ENCODE data around the gene DPCD.
"Not testable (repeated sequence)": the region's sequence is repeated elsewhere in the genome, so short reads cannot be mapped to it uniquely, and the experiment has no call there.

DPCD gene

GRCh38 chr10:101618871-101619270 is 30.8 kb downstream of the DPCD start:
- H3K4me3 ChIP-seq (ENCODE audit: low read length): no peak overlapping the region
- H3K4me1 ChIP-seq (ENCODE audit: control insufficient read depth, insufficient read depth, low read length): no peaks in the 10 kb centered on the region
- H3K9me3 ChIP-seq (ENCODE audit: control insufficient read depth, low read length): no peaks in the 10 kb centered on the region
- H3K9ac ChIP-seq (ENCODE audit: low read length): no peak overlapping the region
- H3K27me3 ChIP-seq (ENCODE audit: control insufficient read depth, insufficient read depth, low read length): no peaks in the 10 kb centered on the region
- H3K36me3 ChIP-seq (ENCODE audit: control insufficient read depth, insufficient read depth, low read length): no peaks in the 10 kb centered on the region

GRCh38 chr10:101619983-101620382 is 31.9 kb downstream of the DPCD start:
- no peaks in the 10 kb centered on the region for H3K4me1 ChIP-seq (ENCODE audit: control insufficient read depth, insufficient read depth, low read length)
- no peaks in the 10 kb centered on the region for H3K27me3 ChIP-seq (ENCODE audit: control insufficient read depth, insufficient read depth, low read length)
- no peak overlapping the region for H3K4me3 ChIP-seq (ENCODE audit: low read length)
- no peaks in the 10 kb centered on the region for H3K36me3 ChIP-seq (ENCODE audit: control insufficient read depth, insufficient read depth, low read length)
- no peaks in the 10 kb centered on the region for H3K9me3 ChIP-seq (ENCODE audit: control insufficient read depth, low read length)
- H3K9ac ChIP-seq (ENCODE audit: low read length): no peak overlapping the region

DNA sequence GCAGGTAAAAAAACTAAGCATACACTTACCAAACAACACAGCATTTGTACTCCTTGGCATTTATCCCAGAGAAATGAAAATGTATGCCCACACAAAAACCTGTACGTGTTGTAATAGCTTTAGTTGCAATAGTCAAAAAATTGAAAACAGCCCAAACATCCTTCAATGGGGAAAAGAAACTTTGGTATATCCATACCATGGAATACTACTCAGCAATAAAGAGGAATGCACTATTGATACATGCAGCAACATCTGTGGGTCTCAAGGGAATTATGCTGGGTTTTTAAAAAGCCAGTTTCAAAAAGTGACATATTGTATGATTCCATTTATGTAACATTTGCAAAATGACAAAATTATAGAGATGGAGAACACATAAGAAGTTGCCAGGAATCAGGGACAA is 35.4 kb downstream of the DPCD start:
- Histone ChIP-seq H3K9ac (ENCODE audit: low read length) (no peak overlapping the region), H3K4me3 (ENCODE audit: low read length) (no peak overlapping the region), H3K4me1 (ENCODE audit: control insufficient read depth, insufficient read depth, low read length) (no peaks in the 10 kb centered on the region), H3K9me3 (ENCODE audit: control insufficient read depth, low read length) (no peaks in the 10 kb centered on the region), H3K36me3 (ENCODE audit: control insufficient read depth, insufficient read depth, low read length) (no peaks in the 10 kb centered on the region), H3K27me3 (ENCODE audit: control insufficient read depth, insufficient read depth, low read length) (no peaks in the 10 kb centered on the region)

GRCh38 chr10:101624526-101625102 is 36.5 kb downstream of the DPCD start:
- no peak overlapping the region for H3K9ac ChIP-seq (ENCODE audit: low read length)
- no peaks in the 10 kb centered on the region for H3K36me3 ChIP-seq (ENCODE audit: control insufficient read depth, insufficient read depth, low read length)
- no peaks in the 10 kb centered on the region for H3K27me3 ChIP-seq (ENCODE audit: control insufficient read depth, insufficient read depth, low read length)
- H3K4me1 ChIP-seq (ENCODE audit: control insufficient read depth, insufficient read depth, low read length): no peaks in the 10 kb centered on the region
- H3K4me3 ChIP-seq (ENCODE audit: low read length): no peak overlapping the region
- no peaks in the 10 kb centered on the region for H3K9me3 ChIP-seq (ENCODE audit: control insufficient read depth, low read length)

- H3K36me3 ChIP-seq (ENCODE audit: control insufficient read depth, insufficient read depth, low read length): no peaks in the 10 kb centered on the region
- H3K4me1 ChIP-seq (ENCODE audit: control insufficient read depth, insufficient read depth, low read length): no peaks in the 10 kb centered on the region
- no peaks in the 10 kb centered on the region for H3K9me3 ChIP-seq (ENCODE audit: control insufficient read depth, low read length)
- no peak overlapping the region for H3K9ac ChIP-seq (ENCODE audit: low read length)
- H3K4me3 ChIP-seq (ENCODE audit: low read length): no peak overlapping the region
- no peaks in the 10 kb centered on the region for H3K27me3 ChIP-seq (ENCODE audit: control insufficient read depth, insufficient read depth, low read length)
Observed at GRCh38 chr10:101625821-101626412, 37.8 kb downstream of the DPCD start.

- Histone ChIP-seq H3K9me3 (ENCODE audit: control insufficient read depth, low read length) (no peaks in the 10 kb centered on the region), H3K36me3 (ENCODE audit: control insufficient read depth, insufficient read depth, low read length) (no peaks in the 10 kb centered on the region), H3K9ac (ENCODE audit: low read length) (no peak overlapping the region), H3K4me1 (ENCODE audit: control insufficient read depth, insufficient read depth, low read length) (no peaks in the 10 kb centered on the region), H3K4me3 (ENCODE audit: low read length) (no peak overlapping the region), H3K27me3 (ENCODE audit: control insufficient read depth, insufficient read depth, low read length) (no peaks in the 10 kb centered on the region)
Observed at GRCh38 chr10:101629837-101630632, 41.9 kb downstream of the DPCD start.

- Histone ChIP-seq H3K27me3 (ENCODE audit: control insufficient read depth, insufficient read depth, low read length) (no peaks in the 10 kb centered on the region), H3K36me3 (ENCODE audit: control insufficient read depth, insufficient read depth, low read length) (no peaks in the 10 kb centered on the region), H3K9me3 (ENCODE audit: control insufficient read depth, low read length) (no peaks in the 10 kb centered on the region), H3K4me1 (ENCODE audit: control insufficient read depth, insufficient read depth, low read length) (no peaks in the 10 kb centered on the region), H3K4me3 (ENCODE audit: low read length) (no peak overlapping the region), H3K9ac (ENCODE audit: low read length) (no peak overlapping the region)
Observed at GRCh38 chr10:101630633-101630920, 42.5 kb downstream of the DPCD start.

DNA sequence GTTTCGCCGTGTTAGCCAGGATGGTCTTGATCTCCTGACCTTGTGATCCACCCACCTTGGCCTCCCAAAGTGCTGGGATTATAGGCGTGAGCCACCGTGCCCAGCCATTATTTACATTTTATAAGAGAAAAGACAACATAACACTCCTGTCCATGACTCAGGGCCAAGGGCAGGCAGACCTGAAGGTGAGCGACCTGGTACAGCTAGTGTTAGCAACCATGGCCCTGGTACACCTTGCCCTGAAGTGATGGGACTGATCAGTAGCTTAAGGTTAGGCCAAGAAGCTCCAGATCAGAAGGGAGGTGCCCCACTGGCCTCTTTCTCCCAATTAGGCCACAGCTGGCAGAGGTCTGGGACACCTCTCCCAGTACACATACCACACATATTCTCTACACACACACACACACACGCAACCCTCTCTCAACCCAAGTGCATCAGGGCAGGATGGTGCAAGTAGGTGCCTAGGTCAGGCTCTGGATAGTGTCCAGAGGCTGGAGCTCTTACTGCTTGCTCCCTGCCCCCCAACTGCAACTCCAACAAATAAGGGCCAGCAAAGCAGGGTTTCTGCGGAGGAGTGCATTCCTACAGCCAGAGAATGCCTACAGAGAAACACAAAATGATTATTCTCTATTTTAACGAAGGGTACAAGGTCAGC is 43.8 kb downstream of the DPCD start:
- H3K4me3 ChIP-seq (ENCODE audit: low read length): no peak overlapping the region
- H3K9me3 ChIP-seq (ENCODE audit: control insufficient read depth, low read length): no peaks in the 10 kb centered on the region
- no peak overlapping the region for H3K9ac ChIP-seq (ENCODE audit: low read length)
- no peaks in the 10 kb centered on the region for H3K4me1 ChIP-seq (ENCODE audit: control insufficient read depth, insufficient read depth, low read length)
- H3K36me3 ChIP-seq (ENCODE audit: control insufficient read depth, insufficient read depth, low read length): no peaks in the 10 kb centered on the region
- no peaks in the 10 kb centered on the region for H3K27me3 ChIP-seq (ENCODE audit: control insufficient read depth, insufficient read depth, low read length)

DNA sequence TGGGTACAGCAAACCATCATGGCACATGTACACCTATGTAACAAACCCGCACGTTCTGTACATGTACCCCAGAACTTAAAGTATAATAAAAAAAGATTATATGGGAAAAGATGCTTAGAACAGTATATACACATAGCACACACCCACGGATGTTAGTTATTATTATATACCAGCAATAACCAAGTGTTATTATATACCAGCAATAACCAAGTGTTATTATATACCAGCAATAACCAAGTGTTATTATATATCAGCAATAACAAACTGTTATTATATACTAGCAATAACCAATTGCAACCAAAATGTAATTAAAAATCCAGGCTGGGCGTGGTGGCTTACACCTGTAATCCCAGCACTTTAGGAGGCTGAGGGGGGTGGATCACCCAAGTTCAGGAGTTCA is 45.4 kb downstream of the DPCD start:
- H3K36me3 ChIP-seq (ENCODE audit: control insufficient read depth, insufficient read depth, low read length); H3K9ac ChIP-seq (ENCODE audit: low read length); H3K27me3 ChIP-seq (ENCODE audit: control insufficient read depth, insufficient read depth, low read length); H3K4me1 ChIP-seq (ENCODE audit: control insufficient read depth, insufficient read depth, low read length); H3K9me3 ChIP-seq (ENCODE audit: control insufficient read depth, low read length); H3K4me3 ChIP-seq (ENCODE audit: low read length): not testable (repeated sequence)

GRCh38 chr10:101639141-101639900 is 51.2 kb downstream of the DPCD start:
- Histone ChIP-seq H3K4me1 (ENCODE audit: control insufficient read depth, insufficient read depth, low read length) (no peaks in the 10 kb centered on the region), H3K9me3 (ENCODE audit: control insufficient read depth, low read length) (no peaks in the 10 kb centered on the region), H3K4me3 (ENCODE audit: low read length) (no peak overlapping the region), H3K9ac (ENCODE audit: low read length) (no peak overlapping the region), H3K27me3 (ENCODE audit: control insufficient read depth, insufficient read depth, low read length) (no peaks in the 10 kb centered on the region), H3K36me3 (ENCODE audit: control insufficient read depth, insufficient read depth, low read length) (no peaks in the 10 kb centered on the region)

GRCh38 chr10:101643546-101643945 is 55.4 kb downstream of the DPCD start:
- no peaks in the 10 kb centered on the region for H3K4me1 ChIP-seq (ENCODE audit: control insufficient read depth, insufficient read depth, low read length)
- no peaks in the 10 kb centered on the region for H3K9me3 ChIP-seq (ENCODE audit: control insufficient read depth, low read length)
- H3K36me3 ChIP-seq (ENCODE audit: control insufficient read depth, insufficient read depth, low read length): peaks cover 7% of the 10 kb centered on the region
- no peak overlapping the region for H3K4me3 ChIP-seq (ENCODE audit: low read length)
- no peaks in the 10 kb centered on the region for H3K27me3 ChIP-seq (ENCODE audit: control insufficient read depth, insufficient read depth, low read length)
- H3K9ac ChIP-seq (ENCODE audit: low read length): no peak overlapping the region

GRCh38 chr10:101644002-101644401 is 55.9 kb downstream of the DPCD start:
- no peaks in the 10 kb centered on the region for H3K9me3 ChIP-seq (ENCODE audit: control insufficient read depth, low read length)
- H3K9ac ChIP-seq (ENCODE audit: low read length): no peak overlapping the region
- H3K4me1 ChIP-seq (ENCODE audit: control insufficient read depth, insufficient read depth, low read length): no peaks in the 10 kb centered on the region
- no peak overlapping the region for H3K4me3 ChIP-seq (ENCODE audit: low read length)
- peaks cover 7% of the 10 kb centered on the region for H3K36me3 ChIP-seq (ENCODE audit: control insufficient read depth, insufficient read depth, low read length)
- no peaks in the 10 kb centered on the region for H3K27me3 ChIP-seq (ENCODE audit: control insufficient read depth, insufficient read depth, low read length)

All from mucosa of stomach (tissue), 1 donor.